DND-41 (cell line): Measurements from ENCODE around the gene COX10.

Experiments
- EZH2 ChIP-seq: IDR thresholded peaks from 3 replicates; pipeline ENCODE4 v1.6.1; 2012; ENCODE audit warnings: borderline replicate concordance, low read depth, mild to moderate bottlenecking, moderate library complexity, low read length, inconsistent platforms; ENCODE audit not compliant: severe bottlenecking
- TF ChIP-seq, protein P1 (sequence below): IDR thresholded peaks from 2 replicates; pipeline ENCODE4 v1.5.1; 2012; ENCODE audit warnings: borderline replicate concordance, low read length, moderate library complexity, mild to moderate bottlenecking; ENCODE audit not compliant: poor library complexity, severe bottlenecking; ENCODE audit errors: extremely low read depth

DNA sequence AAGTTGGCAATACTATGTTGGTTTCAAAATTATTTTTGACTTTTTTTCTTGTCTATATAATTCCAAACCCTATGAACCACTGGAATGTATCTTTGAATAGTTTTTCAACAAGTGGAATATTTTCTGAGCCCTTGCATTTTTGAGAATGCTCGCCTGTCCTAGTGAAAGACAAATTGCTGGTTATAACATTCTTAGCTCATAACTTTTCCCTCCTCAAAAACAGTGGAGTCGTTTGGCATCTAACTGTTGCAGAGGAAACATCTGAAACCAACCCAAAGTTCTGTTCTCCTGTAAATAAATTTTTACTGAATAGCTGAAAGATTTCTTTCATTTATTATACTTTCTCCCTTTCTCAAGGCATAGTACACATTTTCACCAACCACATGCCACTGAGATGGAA is 11.3 kb upstream of the COX10 start:
- TF ChIP-seq EZH2, result no peak
- TF ChIP-seq, protein P1, sequence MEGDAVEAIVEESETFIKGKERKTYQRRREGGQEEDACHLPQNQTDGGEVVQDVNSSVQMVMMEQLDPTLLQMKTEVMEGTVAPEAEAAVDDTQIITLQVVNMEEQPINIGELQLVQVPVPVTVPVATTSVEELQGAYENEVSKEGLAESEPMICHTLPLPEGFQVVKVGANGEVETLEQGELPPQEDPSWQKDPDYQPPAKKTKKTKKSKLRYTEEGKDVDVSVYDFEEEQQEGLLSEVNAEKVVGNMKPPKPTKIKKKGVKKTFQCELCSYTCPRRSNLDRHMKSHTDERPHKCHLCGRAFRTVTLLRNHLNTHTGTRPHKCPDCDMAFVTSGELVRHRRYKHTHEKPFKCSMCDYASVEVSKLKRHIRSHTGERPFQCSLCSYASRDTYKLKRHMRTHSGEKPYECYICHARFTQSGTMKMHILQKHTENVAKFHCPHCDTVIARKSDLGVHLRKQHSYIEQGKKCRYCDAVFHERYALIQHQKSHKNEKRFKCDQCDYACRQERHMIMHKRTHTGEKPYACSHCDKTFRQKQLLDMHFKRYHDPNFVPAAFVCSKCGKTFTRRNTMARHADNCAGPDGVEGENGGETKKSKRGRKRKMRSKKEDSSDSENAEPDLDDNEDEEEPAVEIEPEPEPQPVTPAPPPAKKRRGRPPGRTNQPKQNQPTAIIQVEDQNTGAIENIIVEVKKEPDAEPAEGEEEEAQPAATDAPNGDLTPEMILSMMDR, result no peak
